PC-3 (cell line): Measurements from ENCODE around the gene TPRKB. TPM values are rescaled to one million over a fixed set of nuclear protein-coding genes. Genes with fewer than 3 reads are reported as not detected.
"Not testable (repeated sequence)": the region's sequence is repeated elsewhere in the genome, so short reads cannot be mapped to it uniquely, and the experiment has no call there.

Experiments used
- ATAC-seq: fragments of 200-7000 bp; cut with Tn5 transposase; 2 replicates; pipeline ENCODE4 v1.9.1; 2020; ENCODE audit warnings: mild to moderate bottlenecking, moderate library complexity
- BruUV-seq: library from RNA; stranded (reverse); fragments of 400-500 nt; replicated peaks from 2 replicates; lab custom pipeline; 2021; lab: Mats Ljungman, UMichigan
- CTCF ChIA-PET: fragments of 300-600 bp; sonication (Branson Sonifier 250); formaldehyde crosslinking; loops from one replicate; lab custom pipeline; 2022; ENCODE audit warnings: antibody characterized with exemption; lab: Charles Lee
- POLR2A ChIA-PET: fragments of 300-600 bp; sonication (Branson Sonifier 250); formaldehyde crosslinking; loops from one replicate; lab custom pipeline; 2022; ENCODE audit warnings: antibody characterized with exemption; ENCODE audit not compliant: unreplicated experiment; lab: Charles Lee
- DNase-seq: peaks from one replicate; pipeline ENCODE4 v3.0.0-alpha.2; 2015
- H2AFZ ChIP-seq: fragments of 300-600 bp; sonication (generic); 2 replicates; pipeline ENCODE4 v1.6.0; 2016; ENCODE audit warnings: antibody characterized with exemption, low read length
- H3F3A ChIP-seq: fragments of 300-600 bp; sonication (generic); one replicate; pipeline ENCODE4 v1.6.0; 2017; ENCODE audit warnings: antibody characterized with exemption, low read length, control low read depth, mild to moderate bottlenecking; ENCODE audit not compliant: unreplicated experiment
- H3K27ac ChIP-seq: fragments of 300-600 bp; sonication (generic); 2 replicates; pipeline ENCODE4 v1.5.1; 2016; ENCODE audit warnings: mild to moderate bottlenecking, low read length
- H3K27me3 ChIP-seq: fragments of 300-600 bp; sonication (generic); 2 replicates; pipeline ENCODE4 v1.6.1; 2016; ENCODE audit warnings: low read length, mixed read lengths
- H3K36me3 ChIP-seq: fragments of 300-600 bp; sonication (generic); 2 replicates; pipeline ENCODE4 v1.6.1; 2016; ENCODE audit warnings: low read depth, mixed run types, low read length, mixed read lengths
- H3K4me1 ChIP-seq: fragments of 300-600 bp; sonication (generic); 2 replicates; pipeline ENCODE4 v1.5.1; 2016; ENCODE audit warnings: low read length; ENCODE audit not compliant: insufficient read depth
- H3K4me2 ChIP-seq: fragments of 300-600 bp; sonication (generic); 2 replicates; pipeline ENCODE4 v1.6.0; 2016; ENCODE audit warnings: low read length
- H3K4me3 ChIP-seq: fragments of 300-600 bp; sonication (generic); 2 replicates; pipeline ENCODE4 v1.5.1; 2016; ENCODE audit warnings: mild to moderate bottlenecking, low read length, mixed read lengths
- H3K79me2 ChIP-seq: fragments of 300-600 bp; sonication (generic); 2 replicates; pipeline ENCODE4 v1.6.1; 2017; ENCODE audit warnings: low read length, mixed read lengths
- H3K9ac ChIP-seq: fragments of 300-600 bp; sonication (generic); 2 replicates; pipeline ENCODE4 v1.6.0; 2016; ENCODE audit warnings: mild to moderate bottlenecking, low read length
- H3K9me2 ChIP-seq: fragments of 300-600 bp; sonication (generic); replicated peaks from 2 replicates; pipeline ENCODE4 v1.6.1; 2016; ENCODE audit warnings: mixed run types, low read length, mixed read lengths
- H3K9me3 ChIP-seq: fragments of 300-600 bp; sonication (generic); 2 replicates; pipeline ENCODE4 v1.6.1; 2016; ENCODE audit warnings: low read length, mixed read lengths
- H4K20me1 ChIP-seq: fragments of 300-600 bp; sonication (generic); 2 replicates; pipeline ENCODE4 v1.6.1; 2016; ENCODE audit warnings: low read length, mixed read lengths
- EZH2 ChIP-seq: fragments of 300-600 bp; sonication (generic); IDR thresholded peaks from one replicate; pipeline ENCODE4 v1.6.1; 2017; ENCODE audit warnings: antibody characterized with exemption, mild to moderate bottlenecking, low read length; ENCODE audit not compliant: unreplicated experiment
- EZH2phosphoT487 ChIP-seq: fragments of 300-600 bp; sonication (generic); IDR thresholded peaks from 2 replicates; pipeline ENCODE4 v1.6.1; 2018; ENCODE audit warnings: mild to moderate bottlenecking, antibody characterized with exemption, low read length, borderline replicate concordance
- intact Hi-C: fragments of 100-400 bp; cut with micrococcal nuclease; formaldehyde crosslinking; loops from 2 replicates; pipeline ENCODE4 v1.9.0; 2023
- total RNA-seq: library from RNA; depleted of rRNA; stranded (reverse); fragments of >200 nt; gene quantifications from 2 replicates; pipeline ENCODE4 v1.2.3, GENCODE V29; 2014
- TF ChIP-seq, protein P1 (sequence below): fragments of 300-600 bp; sonication (generic); conservative IDR thresholded peaks from 2 replicates; pipeline ENCODE4 v1.5.1; 2017; ENCODE audit warnings: antibody characterized with exemption, low read depth, mild to moderate bottlenecking, low read length

Gene TPRKB
- total RNA-seq, 1 experiment from 2014 or later: 51.4 TPM

DNA sequence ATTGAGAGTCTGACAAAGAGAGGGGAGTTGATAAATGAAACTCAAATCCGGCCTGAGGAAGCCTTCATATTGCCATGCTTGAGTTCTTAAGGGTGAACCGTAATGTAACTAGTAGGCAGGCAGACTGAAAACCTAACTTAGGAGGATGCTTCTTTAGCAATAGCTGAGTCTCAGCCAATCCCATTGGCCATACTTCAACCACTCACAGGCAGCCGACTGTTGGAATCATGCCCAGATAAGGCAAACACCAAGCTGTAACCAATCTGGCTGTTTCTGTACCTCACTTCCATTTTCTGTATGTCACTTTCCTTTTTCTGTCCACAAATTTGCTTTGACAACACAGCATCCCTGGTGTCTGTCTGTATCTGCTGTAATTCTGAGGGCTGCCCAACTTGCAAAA, 39.5 kb downstream of the TPRKB start:
- POLR2A ChIA-PET: no interaction called here
- Histone ChIP-seq H3K9me3 (0 out of 2 replicates have a peak, but pooled peaks cover 4% of the 10 kb centered on the region), H3K9me2 (no peaks in the 10 kb centered on the region), H3K4me3 (no peak overlapping the region), H3K79me2 (no peaks in the 10 kb centered on the region), H4K20me1 (no peaks in the 10 kb centered on the region), H3F3A (no peaks in the 10 kb centered on the region), H3K4me1 (peaks cover 5% of the 10 kb centered on the region; the same call in 1 of the 2 replicates), H3K9ac (no peak overlapping the region), H3K36me3 (no peaks in the 10 kb centered on the region), H3K4me2 (no peak overlapping the region), H3K27me3 (no peaks in the 10 kb centered on the region), H2AFZ (no peak overlapping the region), H3K27ac (no peak overlapping the region)
- intact Hi-C loops: no loop called here
- CTCF ChIA-PET: no interaction called here
- ATAC-seq (no peak), DNase-seq (no peak)
- TF ChIP-seq EZH2phosphoT487 (no peak), EZH2 (no peak)
- TF ChIP-seq, protein P1, sequence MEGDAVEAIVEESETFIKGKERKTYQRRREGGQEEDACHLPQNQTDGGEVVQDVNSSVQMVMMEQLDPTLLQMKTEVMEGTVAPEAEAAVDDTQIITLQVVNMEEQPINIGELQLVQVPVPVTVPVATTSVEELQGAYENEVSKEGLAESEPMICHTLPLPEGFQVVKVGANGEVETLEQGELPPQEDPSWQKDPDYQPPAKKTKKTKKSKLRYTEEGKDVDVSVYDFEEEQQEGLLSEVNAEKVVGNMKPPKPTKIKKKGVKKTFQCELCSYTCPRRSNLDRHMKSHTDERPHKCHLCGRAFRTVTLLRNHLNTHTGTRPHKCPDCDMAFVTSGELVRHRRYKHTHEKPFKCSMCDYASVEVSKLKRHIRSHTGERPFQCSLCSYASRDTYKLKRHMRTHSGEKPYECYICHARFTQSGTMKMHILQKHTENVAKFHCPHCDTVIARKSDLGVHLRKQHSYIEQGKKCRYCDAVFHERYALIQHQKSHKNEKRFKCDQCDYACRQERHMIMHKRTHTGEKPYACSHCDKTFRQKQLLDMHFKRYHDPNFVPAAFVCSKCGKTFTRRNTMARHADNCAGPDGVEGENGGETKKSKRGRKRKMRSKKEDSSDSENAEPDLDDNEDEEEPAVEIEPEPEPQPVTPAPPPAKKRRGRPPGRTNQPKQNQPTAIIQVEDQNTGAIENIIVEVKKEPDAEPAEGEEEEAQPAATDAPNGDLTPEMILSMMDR: no peak
- no TSS peak for BruUV-seq

DNA sequence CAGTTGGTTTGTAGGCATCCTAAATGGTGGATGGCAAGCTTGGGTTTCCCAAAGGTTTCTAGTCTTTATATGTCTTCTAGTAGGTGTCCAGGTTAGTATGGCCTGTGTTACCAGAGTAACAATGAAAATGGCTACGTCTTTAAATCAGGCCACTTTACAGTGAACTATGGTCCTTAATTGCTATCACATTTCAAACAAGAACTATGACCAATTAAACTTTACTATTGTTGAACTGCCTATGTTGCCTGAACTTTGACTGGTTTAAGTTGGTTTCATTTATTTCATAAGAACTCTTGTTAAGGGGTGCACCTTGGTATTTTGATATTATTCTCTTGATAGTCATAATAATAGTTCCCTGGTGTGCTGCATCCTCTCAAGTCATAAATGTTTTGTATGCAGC, 40.2 kb downstream of the TPRKB start:
- H3K27me3 ChIP-seq, H3K79me2 ChIP-seq, H3K4me2 ChIP-seq, POLR2A ChIA-PET, intact Hi-C loops, ATAC-seq, DNase-seq, CTCF ChIA-PET, H3K9me2 ChIP-seq, H3K4me1 ChIP-seq, H3F3A ChIP-seq, H2AFZ ChIP-seq, BruUV-seq, H3K4me3 ChIP-seq, H4K20me1 ChIP-seq, H3K27ac ChIP-seq, H3K36me3 ChIP-seq, H3K9me3 ChIP-seq, H3K9ac ChIP-seq: not testable (repeated sequence)

DNA sequence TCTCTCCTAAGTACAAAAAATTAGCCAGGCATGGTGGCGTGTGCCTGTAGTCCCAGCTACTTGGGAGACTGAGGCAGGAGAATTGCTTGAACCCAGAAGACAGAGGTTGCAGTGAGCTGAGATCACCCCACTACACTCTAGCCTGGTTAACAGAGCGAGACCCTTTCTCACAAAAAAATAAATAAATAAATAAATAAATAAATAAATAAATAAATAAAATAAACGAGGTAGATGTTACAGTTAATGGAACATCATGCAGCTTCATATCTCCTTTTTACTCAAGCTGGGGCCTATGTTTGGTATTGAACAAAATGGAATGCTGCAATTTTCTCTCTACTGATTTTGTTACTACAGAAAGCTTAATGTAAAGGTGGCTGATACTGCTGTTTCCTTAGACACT, 40.6 kb downstream of the TPRKB start:
- H3K27me3 ChIP-seq, H3K9ac ChIP-seq, H3F3A ChIP-seq, BruUV-seq, DNase-seq, H3K9me2 ChIP-seq, intact Hi-C loops, H2AFZ ChIP-seq, H3K4me2 ChIP-seq, H3K79me2 ChIP-seq, H3K27ac ChIP-seq, H3K9me3 ChIP-seq, ATAC-seq, CTCF ChIA-PET, H4K20me1 ChIP-seq, H3K4me3 ChIP-seq, H3K4me1 ChIP-seq, H3K36me3 ChIP-seq: not testable (repeated sequence)
- POLR2A ChIA-PET: interaction anchor here (0.6 kb wide), 1 partner anchor 696 kb away, joined by 4 read pairs; no protein-coding TSS in a partner anchor
